NB4 (cell line): ENCODE results near the gene SLC35A4.
"Not testable (repeated sequence)": the region's sequence is repeated elsewhere in the genome, so short reads cannot be mapped to it uniquely, and the experiment has no call there.

ENCODE experiments used
- DNase-seq: peaks from one replicate; pipeline ENCODE4 v3.0.0; 2010; ENCODE audit warnings: low read depth
- H3K4me3 ChIP-seq: one replicate; pipeline ENCODE4 v1.5.1; 2011; ENCODE audit warnings: mild to moderate bottlenecking, low read depth, low read length, moderate library complexity
- MYC ChIP-seq: IDR thresholded peaks from 2 replicates; pipeline ENCODE4 v1.6.1; 2011; ENCODE audit warnings: low read depth, low read length
- POLR2A ChIP-seq: IDR thresholded peaks from 2 replicates; pipeline ENCODE4 v1.6.1; 2011; ENCODE audit warnings: mild to moderate bottlenecking; ENCODE audit not compliant: insufficient read length; ENCODE audit errors: extremely low read depth
- TF ChIP-seq, protein P1 (sequence below): IDR thresholded peaks from one replicate; pipeline ENCODE4 v1.5.1; 2012; ENCODE audit warnings: low read depth, low read length
- TF ChIP-seq, protein P2 (sequence below): IDR thresholded peaks from 2 replicates; pipeline ENCODE4 v1.6.1; 2011; ENCODE audit warnings: low read depth, low read length

SLC35A4 gene

DNA sequence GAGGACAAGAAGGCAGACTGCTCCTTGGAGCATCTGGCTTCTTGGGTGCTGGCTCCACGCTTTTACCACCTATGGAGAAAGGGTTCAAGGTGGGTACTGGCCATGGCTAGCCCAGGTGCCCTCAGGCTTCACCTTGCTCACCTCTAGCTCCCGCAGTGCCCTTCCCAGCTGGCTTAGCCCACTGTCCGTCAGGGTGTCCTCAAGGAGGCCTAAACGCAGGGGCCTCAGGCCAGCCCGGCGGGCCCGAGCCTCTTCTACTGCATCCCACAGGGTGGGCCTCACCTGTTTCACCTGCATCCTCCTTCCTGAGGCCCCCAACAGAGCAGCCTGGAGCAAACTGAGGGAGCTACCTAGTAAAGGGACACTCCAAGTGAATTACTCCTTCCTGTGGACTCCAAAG, 9.1 kb downstream of the SLC35A4 start:
- TF ChIP-seq, protein P1, sequence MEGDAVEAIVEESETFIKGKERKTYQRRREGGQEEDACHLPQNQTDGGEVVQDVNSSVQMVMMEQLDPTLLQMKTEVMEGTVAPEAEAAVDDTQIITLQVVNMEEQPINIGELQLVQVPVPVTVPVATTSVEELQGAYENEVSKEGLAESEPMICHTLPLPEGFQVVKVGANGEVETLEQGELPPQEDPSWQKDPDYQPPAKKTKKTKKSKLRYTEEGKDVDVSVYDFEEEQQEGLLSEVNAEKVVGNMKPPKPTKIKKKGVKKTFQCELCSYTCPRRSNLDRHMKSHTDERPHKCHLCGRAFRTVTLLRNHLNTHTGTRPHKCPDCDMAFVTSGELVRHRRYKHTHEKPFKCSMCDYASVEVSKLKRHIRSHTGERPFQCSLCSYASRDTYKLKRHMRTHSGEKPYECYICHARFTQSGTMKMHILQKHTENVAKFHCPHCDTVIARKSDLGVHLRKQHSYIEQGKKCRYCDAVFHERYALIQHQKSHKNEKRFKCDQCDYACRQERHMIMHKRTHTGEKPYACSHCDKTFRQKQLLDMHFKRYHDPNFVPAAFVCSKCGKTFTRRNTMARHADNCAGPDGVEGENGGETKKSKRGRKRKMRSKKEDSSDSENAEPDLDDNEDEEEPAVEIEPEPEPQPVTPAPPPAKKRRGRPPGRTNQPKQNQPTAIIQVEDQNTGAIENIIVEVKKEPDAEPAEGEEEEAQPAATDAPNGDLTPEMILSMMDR = no peak
- TF ChIP-seq MYC (no peak), POLR2A (no peak)
- TF ChIP-seq, protein P2, sequence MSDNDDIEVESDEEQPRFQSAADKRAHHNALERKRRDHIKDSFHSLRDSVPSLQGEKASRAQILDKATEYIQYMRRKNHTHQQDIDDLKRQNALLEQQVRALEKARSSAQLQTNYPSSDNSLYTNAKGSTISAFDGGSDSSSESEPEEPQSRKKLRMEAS = no peak
- no peak for DNase-seq
- H3K4me3 ChIP-seq = no peak overlapping the region

DNA sequence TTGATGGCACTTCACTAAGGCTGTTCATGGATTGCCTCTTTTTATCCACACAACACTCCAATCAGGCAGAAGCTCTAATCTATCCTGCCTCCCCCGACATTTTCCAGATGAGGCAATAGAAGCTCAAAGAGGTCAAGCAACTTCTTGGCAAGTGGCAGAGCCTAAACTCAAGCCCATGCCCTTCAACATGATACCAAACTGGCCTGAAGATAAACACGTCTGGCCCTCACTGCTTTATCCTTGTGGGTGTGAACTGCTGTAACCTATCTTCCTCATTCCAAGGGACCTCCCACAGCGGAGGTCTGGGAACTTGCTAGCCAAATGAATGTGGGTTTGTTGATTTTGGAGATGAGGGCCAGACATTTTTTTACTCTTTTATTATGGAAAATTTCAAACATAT, 9.5 kb downstream of the SLC35A4 start:
- TF ChIP-seq, protein P1 = no peak
- TF ChIP-seq MYC (no peak), POLR2A (no peak)
- no peak for DNase-seq
- H3K4me3 ChIP-seq = no peak overlapping the region

DNA sequence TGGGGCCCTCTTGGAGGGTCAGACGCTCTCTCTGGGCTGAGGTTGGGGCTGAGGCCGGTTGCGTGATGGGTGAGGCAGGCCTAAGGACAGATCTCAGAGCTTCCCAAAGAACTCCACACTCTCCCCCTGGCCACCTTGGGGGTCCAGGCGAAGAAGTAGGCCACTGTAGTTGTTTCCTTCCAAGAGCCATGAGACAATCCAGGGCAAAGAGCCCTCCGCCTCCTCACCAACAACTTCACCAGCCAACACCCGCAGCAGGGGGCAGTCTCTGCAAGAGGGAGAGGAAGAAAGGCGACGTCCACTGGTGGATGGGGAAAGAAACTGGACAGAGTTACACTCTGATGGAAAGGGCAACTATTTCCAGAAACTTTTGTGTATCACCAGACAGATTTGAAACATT, 10.7 kb downstream of the SLC35A4 start:
- no peak overlapping the region for H3K4me3 ChIP-seq
- peak; percentile 63 for DNase-seq
- TF ChIP-seq, protein P1 = peak; percentile 47
- no peak for TF ChIP-seq MYC

DNA sequence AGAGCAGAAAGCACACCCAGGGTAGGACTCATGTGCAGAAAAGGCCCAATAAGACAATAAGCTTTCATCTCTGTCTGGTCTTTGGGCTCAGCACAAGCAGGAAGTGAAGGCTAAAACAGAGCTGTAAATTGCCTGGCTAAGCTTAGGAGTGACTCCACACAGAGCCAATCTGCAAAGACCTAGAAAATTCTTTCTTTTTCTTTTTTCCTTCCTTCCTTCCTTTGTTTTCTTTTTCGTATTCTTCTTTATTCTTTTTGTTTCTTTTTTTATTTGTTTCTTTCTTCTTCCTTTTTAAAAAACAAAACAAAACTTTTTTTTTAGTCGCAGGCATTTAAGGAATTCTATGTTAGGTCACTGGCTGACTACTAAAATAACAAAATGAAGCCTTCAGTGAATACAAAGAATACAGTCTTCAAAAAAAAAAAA, 12.2 kb downstream of the SLC35A4 start:
- no peak for DNase-seq
- no peak for TF ChIP-seq POLR2A
- TF ChIP-seq, protein P2 = no peak
- TF ChIP-seq, protein P1 = no peak
- TF ChIP-seq MYC = no peak

DNA sequence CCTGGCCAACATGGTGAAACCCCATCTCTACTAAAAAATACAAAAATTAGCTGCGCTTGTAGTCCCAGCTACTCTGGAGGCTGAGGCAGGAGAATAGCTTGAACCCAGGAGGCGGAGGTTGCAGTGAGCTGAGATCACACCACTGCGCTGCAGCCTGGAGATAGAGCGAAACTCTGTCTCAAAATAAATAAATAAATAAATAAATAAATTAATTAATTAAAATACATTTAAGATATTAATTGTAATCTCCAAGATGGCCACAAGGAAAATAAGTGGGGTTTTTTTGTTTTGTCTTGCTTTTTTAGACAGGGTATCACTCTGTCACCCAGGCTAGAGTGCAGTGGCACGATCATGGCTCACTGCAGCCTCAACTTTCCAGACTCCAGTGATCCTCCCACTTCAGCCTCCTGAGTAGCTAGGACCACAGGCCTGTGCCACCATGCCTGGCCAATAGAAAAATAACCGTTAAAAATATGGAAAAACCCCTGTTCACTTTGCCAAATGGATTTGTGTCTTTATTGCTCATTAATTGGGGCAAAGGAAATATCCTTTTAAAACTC, 14.6 kb downstream of the SLC35A4 start:
- DNase-seq, H3K4me3 ChIP-seq: not testable (repeated sequence)

More for the DNA sequence above, 12.2 kb downstream of the SLC35A4 start:
- H3K4me3 ChIP-seq = no peak overlapping the region

DNA sequence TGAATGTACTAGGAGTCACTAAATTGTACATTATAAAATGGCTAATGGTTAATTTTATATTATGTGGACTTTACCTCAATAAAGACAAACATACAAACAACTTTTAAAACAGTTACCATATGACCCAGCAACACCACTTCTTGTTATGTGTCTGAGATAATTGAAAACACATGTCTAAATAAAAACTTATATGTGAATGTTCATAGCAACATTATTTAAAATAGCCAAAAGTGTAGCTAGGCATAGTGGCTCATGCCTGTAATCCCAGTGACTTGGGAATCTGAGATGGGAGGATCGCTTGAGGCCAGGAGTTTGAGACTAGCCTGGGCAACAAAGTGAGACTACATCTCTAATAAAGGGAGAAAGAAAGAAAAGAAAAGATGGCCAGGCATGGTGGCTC, 22.9 kb downstream of the SLC35A4 start:
- TF ChIP-seq, protein P2 = no peak
- TF ChIP-seq, protein P1 = no peak
- TF ChIP-seq MYC (no peak), POLR2A (no peak)
- no peak overlapping the region for H3K4me3 ChIP-seq
- no peak for DNase-seq
